GM12878 (cell line): ENCODE data around the gene ABCA4. TPM values are rescaled to one million over a fixed set of nuclear protein-coding genes. Genes with fewer than 3 reads are reported as not detected.

Experiments used
- ATAC-seq: fragments of 200-7000 bp; cut with Tn5 transposase; 3 replicates; pipeline ENCODE4 v1.9.1; 2020; ENCODE audit warnings: mild to moderate bottlenecking, moderate library complexity
- BruUV-seq: library from RNA; stranded (reverse); fragments of 400-500 nt; replicated peaks from 2 replicates; lab custom pipeline; 2021; lab: Mats Ljungman, UMichigan
- CTCF ChIA-PET: fragments of 300-600 bp; sonication (Branson Sonifier 250); formaldehyde crosslinking; extraction: SDS; loops from one replicate; lab custom pipeline; 2021; ENCODE audit warnings: inconsistent platforms; lab: Yijun Ruan, JAX
- POLR2A ChIA-PET: fragments of 350-600 bp; formaldehyde crosslinking; extraction: SDS; loops from one replicate; lab custom pipeline; 2021; ENCODE audit warnings: inconsistent platforms; lab: Charles Lee
- RAD21 ChIA-PET: fragments of 300-600 bp; sonication (Branson Sonifier 250); formaldehyde crosslinking; loops from one replicate; lab custom pipeline; 2023; ENCODE audit warnings: antibody characterized with exemption; ENCODE audit not compliant: unreplicated experiment; lab: Charles Lee
- SMC1A ChIA-PET: fragments of 300-600 bp; sonication (Branson Sonifier 250); formaldehyde crosslinking; loops from one replicate; lab custom pipeline; 2023; ENCODE audit not compliant: unreplicated experiment, uncharacterized antibody; lab: Charles Lee
- DNase-seq: peaks from one replicate; pipeline ENCODE4 v3.0.0-alpha.2; 2011; ENCODE audit warnings: low read depth, low spot score
- FAIRE-seq: peaks from 3 replicates; lab custom pipeline; 2011; peaks lifted over from hg19 to GRCh38; lab: Jason Lieb, UNC
- H2AFZ ChIP-seq: 2 replicates; pipeline ENCODE4 v1.6.0; 2011; ENCODE audit warnings: low read depth, low read length, control low read depth; ENCODE audit not compliant: control insufficient read depth
- H3K27ac ChIP-seq: 2 replicates; pipeline ENCODE4 v1.5.1; 2011; ENCODE audit warnings: control low read depth; ENCODE audit not compliant: control insufficient read depth, insufficient read depth
- H3K27me3 ChIP-seq, 2 experiments: replicated peaks in 1 of 2; 2 replicates each; pipeline versions ENCODE4 v1.6.0 to v1.6.1; 2011; ENCODE audit warnings: low read length in 1 of 2; ENCODE audit not compliant: control insufficient read depth in 2 of 2, insufficient read depth in 2 of 2
- H3K36me3 ChIP-seq, 2 experiments: 2 replicates each; pipeline ENCODE4 v1.5.1; 2011; ENCODE audit warnings: low read length in 1 of 2; ENCODE audit not compliant: control insufficient read depth in 2 of 2, insufficient read depth in 2 of 2
- H3K4me1 ChIP-seq: 2 replicates; pipeline ENCODE4 v1.6.1; 2011; ENCODE audit warnings: mild to moderate bottlenecking, low read length, moderate library complexity, mixed read lengths; ENCODE audit not compliant: control insufficient read depth, insufficient read depth
- H3K4me2 ChIP-seq: 2 replicates; pipeline ENCODE4 v1.6.0; 2011; ENCODE audit warnings: control low read depth; ENCODE audit not compliant: control insufficient read depth, insufficient read depth
- H3K4me3 ChIP-seq: fragments of 200-600 bp; sonication (generic); 2 replicates; pipeline ENCODE4 v1.5.1; 2016
- H3K79me2 ChIP-seq: 2 replicates; pipeline ENCODE4 v1.6.0; 2011; ENCODE audit warnings: low read length; ENCODE audit not compliant: control insufficient read depth, insufficient read depth
- H3K9ac ChIP-seq: 2 replicates; pipeline ENCODE4 v1.8.0; 2011; ENCODE audit warnings: low read length, control low read depth, mixed read lengths; ENCODE audit not compliant: control insufficient read depth, insufficient read depth
- H3K9me3 ChIP-seq: replicated peaks from 3 replicates; pipeline ENCODE4 v1.5.1; 2011; ENCODE audit warnings: mild to moderate bottlenecking, low read length; ENCODE audit not compliant: control insufficient read depth, insufficient read depth
- H4K20me1 ChIP-seq: 2 replicates; pipeline ENCODE4 v1.6.0; 2011; ENCODE audit not compliant: control insufficient read depth, insufficient read depth
- E4F1 ChIP-seq: fragments of 450-650 bp; IDR thresholded peaks from 2 replicates; pipeline ENCODE4 v1.6.1; 2018; ENCODE audit warnings: borderline replicate concordance, mild to moderate bottlenecking; ENCODE audit not compliant: partially characterized antibody
- EP300 ChIP-seq, 2 experiments: fragments of 150-350 bp in 1 of 2; IDR thresholded peaks; 2 replicates each; pipeline ENCODE4 v1.6.1; 2011 to 2012; ENCODE audit warnings: low read depth in 2 of 2, low read length in 2 of 2, borderline replicate concordance in 1 of 2, improper control_type of control experiment in 1 of 2, inconsistent platforms in 1 of 2; ENCODE audit not compliant: control insufficient read depth in 1 of 2
- NBN ChIP-seq: fragments of 450-650 bp; IDR thresholded peaks from 2 replicates; pipeline ENCODE4 v1.6.1; 2016
- POLR2AphosphoS2 ChIP-seq: IDR thresholded peaks from 2 replicates; pipeline ENCODE4 v1.6.1; 2011; ENCODE audit warnings: low read depth, mild to moderate bottlenecking, low read length, improper control_type of control experiment, moderate library complexity
- SKIL ChIP-seq: fragments of 450-650 bp; IDR thresholded peaks from 2 replicates; pipeline ENCODE4 v1.6.1; 2017; ENCODE audit warnings: mild to moderate bottlenecking, low read depth, inconsistent platforms; ENCODE audit not compliant: poor library complexity, severe bottlenecking
- TBL1XR1 ChIP-seq: IDR thresholded peaks from 2 replicates; pipeline ENCODE4 v1.6.1; 2012; ENCODE audit warnings: low read depth, low read length, improper control_type of control experiment
- ZNF384 ChIP-seq: IDR thresholded peaks from 2 replicates; pipeline ENCODE4 v1.6.1; 2012; ENCODE audit warnings: low read depth, mild to moderate bottlenecking, low read length, improper control_type of control experiment, borderline replicate concordance
- WGBS: methylation state at CpG from one replicate; pipeline ENCODE4 v1.1.6; 2016; ENCODE audit warnings: low lambda C conversion rate; ENCODE audit not compliant: insufficient replicate concordance, insufficient coverage; ENCODE audit errors: missing lambda C conversion rate; 5-methylcytosine and 5-hydroxymethylcytosine counted together
- in situ Hi-C: fragments of 300-500 bp; cut with MboI; formaldehyde crosslinking; loops from 9 replicates; pipeline ENCODE4 v1.14.3; 2018; ENCODE audit warnings: mixed read lengths
- intact Hi-C: fragments of 100-400 bp; cut with micrococcal nuclease; formaldehyde crosslinking; loops from one replicate; pipeline ENCODE4 v1.14.2; 2022; ENCODE audit not compliant: unreplicated experiment
- polyA plus RNA-seq, 11 experiments: library from polyadenylated mRNA; depleted of rRNA in 4 of 11; unstranded in 6 of 11; stranded (reverse) in 5 of 11; fragments of >200 nt; fragmentation: Nextera tagmentation in 4 of 11; fragmentation: Illumina TruSeq in 1 of 11; extraction: Ambion mirVana in 4 of 11; extraction: Trizol in 1 of 11; gene quantifications; 1 replicate in 1 of 11; 2 replicates in 10 of 11; pipeline versions ENCODE4 v1.2.1 to v1.2.3, GENCODE V29; 2011 to 2016; ENCODE audit warnings: inconsistent platforms in 2 of 11, missing spikeins in 2 of 11, low read depth in 1 of 11
- total RNA-seq, 4 experiments: library from RNA; depleted of rRNA in 3 of 4; stranded (reverse); fragments of >200 nt in 3 of 4; fragmentation: Illumina TruSeq in 1 of 4; extraction: Trizol in 1 of 4; gene quantifications; 2 replicates each; pipeline versions ENCODE4 v1.2.1 to v1.2.3, GENCODE V29; 2013 to 2021
- TF ChIP-seq, protein P1 (sequence below): IDR thresholded peaks from 2 replicates; pipeline ENCODE4 v1.6.1; 2012; ENCODE audit warnings: low read depth, low read length, improper control_type of control experiment

ABCA4 gene
- total and polyA plus RNA-seq, 10 of the 15 experiments (the other 5 are each of a cell fraction or from before 2014, with no cell fraction given) = 0.03 to 0.28 (median 0.11) TPM; not detected in 3

GRCh38 chr1:94090761-94091160, 30.2 kb downstream of the ABCA4 start:
- Histone ChIP-seq H4K20me1 (no peaks in the 10 kb centered on the region), H3K27me3 (no peaks in the 10 kb centered on the region; a peak in 1 of 4 replicates), H2AFZ (no peak overlapping the region), H3K4me2 (no peak overlapping the region), H3K9ac (no peak overlapping the region), H3K36me3 (no peaks in the 10 kb centered on the region), H3K27ac (no peak overlapping the region), H3K79me2 (no peaks in the 10 kb centered on the region), H3K4me3 (no peak overlapping the region), H3K9me3 (no peaks in the 10 kb centered on the region), H3K4me1 (peaks cover 8% of the 10 kb centered on the region)
- SMC1A ChIA-PET = no interaction called here
- in situ Hi-C loops = no loop called here
- POLR2A ChIA-PET = no interaction called here
- intact Hi-C loops = no loop called here
- TF ChIP-seq POLR2AphosphoS2 = no peak
- no peak; the same call in 2 of the 3 replicates for ATAC-seq
- FAIRE-seq = no peak
- 2% methylated on average over 3 of the region's 3 CpGs for WGBS
- BruUV-seq = no TSS peak
- RAD21 ChIA-PET = no interaction called here
- CTCF ChIA-PET = interaction anchor here (0.9 to 1.5 kb wide), 2 partner anchors 51 kb away, joined by 3 to 4 read pairs; no protein-coding TSS in a partner anchor
- no peak for DNase-seq

DNA sequence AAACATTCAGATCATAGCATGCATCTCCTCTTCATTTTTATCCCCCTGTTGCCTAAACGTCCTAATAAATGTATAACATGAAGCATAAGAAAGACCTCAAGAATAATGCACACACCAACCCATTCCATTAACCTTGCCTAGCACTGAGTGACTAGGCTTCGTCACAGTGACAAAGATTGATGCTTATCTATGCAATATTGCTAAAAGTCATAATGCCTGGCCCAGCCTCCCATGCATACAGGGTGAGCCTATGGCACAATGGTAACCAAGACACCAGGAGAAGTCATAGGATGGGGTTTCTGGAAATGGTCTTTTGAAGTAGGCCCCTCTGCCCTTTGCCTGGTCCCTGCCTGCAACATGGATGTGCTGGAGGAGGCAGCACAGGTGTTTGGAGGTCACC, 33.8 kb downstream of the ABCA4 start:
- Histone ChIP-seq H3K4me2 (no peak overlapping the region), H3K9me3 (no peaks in the 10 kb centered on the region), H3K27ac (no peak overlapping the region), H3K9ac (no peak overlapping the region), H2AFZ (no peak overlapping the region), H4K20me1 (no peaks in the 10 kb centered on the region), H3K79me2 (no peaks in the 10 kb centered on the region), H3K27me3 (no peaks in the 10 kb centered on the region; a peak in 2 of 4 replicates), H3K36me3 (no peaks in the 10 kb centered on the region), H3K4me3 (no peak overlapping the region), H3K4me1 (peaks cover 3% of the 10 kb centered on the region)
- in situ Hi-C loops (no loop called here), intact Hi-C loops (no loop called here)
- no peak for ATAC-seq
- no TSS peak for BruUV-seq
- DNase-seq = no peak
- WGBS = 15% methylated on average over 2 of the region's 2 CpGs
- POLR2A ChIA-PET = no interaction called here
- CTCF ChIA-PET = no interaction called here
- no peak for FAIRE-seq
- RAD21 ChIA-PET = no interaction called here
- SMC1A ChIA-PET = interaction anchor here (0.6 kb wide), 1 partner anchor 249 kb away, joined by 3 read pairs; no protein-coding TSS in a partner anchor
- TF ChIP-seq NBN (no peak), TBL1XR1 (no peak), EP300 (IDR thresholded peaks at IDR 0.05; ENCODE audit: borderline replicate concordance in 1 of 2, control insufficient read depth in 1 of 2, low read depth in 2 of 2, low read length in 2 of 2) (no peak), E4F1 (no peak), SKIL (no peak), ZNF384 (no peak)
- TF ChIP-seq, protein P1, sequence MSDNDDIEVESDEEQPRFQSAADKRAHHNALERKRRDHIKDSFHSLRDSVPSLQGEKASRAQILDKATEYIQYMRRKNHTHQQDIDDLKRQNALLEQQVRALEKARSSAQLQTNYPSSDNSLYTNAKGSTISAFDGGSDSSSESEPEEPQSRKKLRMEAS = no peak
